GM12872 (cell line): ENCODE results near the gene WNT3A.

Source experiments
- CTCF ChIP-seq: IDR thresholded peaks from 3 replicates; pipeline ENCODE4 v1.5.1; 2011; ENCODE audit warnings: low read depth, mild to moderate bottlenecking, low read length, moderate library complexity; ENCODE audit not compliant: insufficient read depth

Gene WNT3A

GRCh38 chr1:228092342-228093049, 85.7 kb downstream of the WNT3A start:
- TF ChIP-seq CTCF, result no peak

DNA sequence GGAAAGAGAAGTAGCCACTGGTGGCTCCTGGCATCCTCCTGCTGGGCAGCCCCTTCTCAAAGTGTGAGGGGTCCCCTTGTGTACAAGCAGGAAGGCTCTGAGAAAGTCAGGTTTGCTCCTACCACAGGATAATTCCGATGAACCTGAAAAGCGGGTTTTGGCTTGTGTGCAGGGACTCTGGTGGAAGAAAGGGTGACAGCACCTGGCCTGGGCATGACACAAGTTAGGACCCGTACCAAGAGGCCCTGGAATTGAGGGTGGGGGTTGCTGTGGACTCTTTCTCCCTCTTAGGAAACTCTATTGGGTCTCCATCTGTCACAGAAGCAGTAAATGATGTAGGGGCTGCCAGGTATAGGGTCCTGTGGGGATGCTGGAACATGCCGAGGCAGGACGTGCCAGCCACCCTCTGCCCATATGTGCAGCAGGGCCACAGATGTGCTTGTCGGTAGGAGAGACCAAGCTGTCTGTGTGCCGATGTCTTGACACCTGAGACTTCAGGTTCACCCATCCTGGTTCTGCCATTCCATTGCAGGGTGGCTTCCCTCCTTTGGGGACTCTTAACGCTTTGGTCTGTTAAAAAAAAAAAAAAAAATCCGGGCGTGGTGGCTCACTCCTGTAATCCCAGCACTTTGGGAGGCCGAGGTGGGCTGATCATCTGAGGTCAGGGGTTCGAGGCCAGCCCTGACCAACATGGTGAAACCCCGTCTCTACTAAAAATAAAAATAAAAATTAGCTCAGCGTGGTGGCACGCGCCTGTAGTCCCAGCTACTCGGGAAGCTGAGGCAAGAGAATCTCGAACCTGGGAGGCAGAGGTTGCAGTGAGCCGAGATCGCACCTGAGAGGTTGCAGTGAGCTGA, 86.5 kb downstream of the WNT3A start:
- no peak for TF ChIP-seq CTCF

DNA sequence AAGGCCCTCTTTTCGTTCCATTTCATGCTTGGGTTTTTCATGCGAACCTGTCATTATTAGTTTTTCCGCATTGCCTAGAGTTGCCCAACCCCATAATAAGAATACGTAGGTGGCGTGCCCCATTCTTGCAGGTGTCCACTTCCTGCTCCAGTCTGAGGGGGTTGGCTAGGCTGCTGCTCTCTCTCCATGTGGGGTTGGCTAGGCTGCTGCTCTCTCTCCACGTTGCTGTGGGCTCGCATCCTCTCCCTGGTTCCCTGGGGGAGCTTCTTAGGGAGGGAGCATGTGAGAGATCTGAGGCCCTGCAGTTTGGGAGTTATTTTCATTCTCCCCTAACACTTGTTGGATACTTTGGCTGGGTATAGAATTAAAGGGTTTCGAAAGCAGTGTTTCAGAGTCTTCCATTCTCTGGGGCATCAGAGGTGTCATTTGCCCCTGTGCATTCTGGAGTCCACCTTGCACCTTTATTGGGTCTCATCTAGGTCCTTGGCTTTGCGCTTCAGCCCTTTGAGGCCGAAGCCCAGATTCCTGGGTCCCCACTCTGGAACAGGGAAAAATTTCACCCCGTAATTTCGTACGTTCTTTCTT, 87.7 kb downstream of the WNT3A start:
- TF ChIP-seq CTCF, result no peak

GRCh38 chr1:228095161-228095560, 88.4 kb downstream of the WNT3A start:
- TF ChIP-seq CTCF, result no peak

- TF ChIP-seq CTCF, result no peak
These were observed 89.1 kb downstream of the WNT3A start for GRCh38 chr1:228095938-228096337.

DNA sequence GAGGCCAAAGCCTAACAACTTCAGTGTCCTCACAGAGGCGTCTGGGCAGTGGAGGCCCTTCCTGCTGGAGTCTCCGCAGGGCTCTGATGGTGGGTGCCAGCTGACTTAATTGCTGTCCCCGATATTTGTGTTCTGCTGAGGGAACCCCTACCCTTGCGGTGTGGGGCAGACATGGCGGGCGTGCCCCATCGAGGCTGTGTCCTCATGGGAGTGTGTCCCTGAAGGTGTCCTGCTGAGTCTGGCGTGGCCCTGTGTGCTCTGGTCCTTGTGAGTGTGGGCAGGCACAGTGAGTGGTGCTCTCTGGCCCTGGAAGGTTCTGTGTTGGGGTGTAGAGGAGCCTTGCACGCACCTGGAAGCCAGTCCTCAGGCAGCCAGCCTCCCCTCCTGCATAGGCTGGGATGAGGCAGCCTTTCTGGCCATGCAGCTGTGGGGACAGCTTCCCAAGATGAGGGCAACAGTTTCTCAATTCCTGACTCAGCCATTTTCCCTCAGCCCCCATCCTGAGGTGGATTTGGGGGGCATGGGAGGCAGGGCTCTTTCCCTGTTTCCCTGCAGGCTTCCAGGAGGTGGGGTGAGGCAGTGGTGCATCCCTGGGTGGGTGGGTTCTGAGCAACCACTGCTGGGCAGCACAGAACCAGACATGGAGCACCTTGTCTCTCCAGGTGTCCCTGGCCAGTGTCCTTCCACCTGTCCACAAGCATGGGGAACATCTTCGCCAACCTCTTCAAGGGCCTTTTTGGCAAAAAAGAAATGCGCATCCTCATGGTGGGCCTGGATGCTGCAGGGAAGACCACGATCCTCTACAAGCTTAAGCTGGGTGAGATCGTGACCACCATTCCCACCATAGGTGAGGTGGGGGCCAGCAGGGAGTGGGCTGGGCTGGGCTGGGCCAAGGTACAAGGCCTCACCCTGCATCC, 89.9 kb downstream of the WNT3A start:
- no peak for TF ChIP-seq CTCF
